ENCODE data around the gene C15orf39. TPM values are rescaled to one million over a fixed set of nuclear protein-coding genes. Genes with fewer than 3 reads are reported as not detected.

C15orf39 gene
- total and polyA plus RNA-seq, 2 of the 13 experiments (the other 11 are each of a cell fraction or from before 2014, with no cell fraction given), result 6.2 to 13.5 TPM

DNA sequence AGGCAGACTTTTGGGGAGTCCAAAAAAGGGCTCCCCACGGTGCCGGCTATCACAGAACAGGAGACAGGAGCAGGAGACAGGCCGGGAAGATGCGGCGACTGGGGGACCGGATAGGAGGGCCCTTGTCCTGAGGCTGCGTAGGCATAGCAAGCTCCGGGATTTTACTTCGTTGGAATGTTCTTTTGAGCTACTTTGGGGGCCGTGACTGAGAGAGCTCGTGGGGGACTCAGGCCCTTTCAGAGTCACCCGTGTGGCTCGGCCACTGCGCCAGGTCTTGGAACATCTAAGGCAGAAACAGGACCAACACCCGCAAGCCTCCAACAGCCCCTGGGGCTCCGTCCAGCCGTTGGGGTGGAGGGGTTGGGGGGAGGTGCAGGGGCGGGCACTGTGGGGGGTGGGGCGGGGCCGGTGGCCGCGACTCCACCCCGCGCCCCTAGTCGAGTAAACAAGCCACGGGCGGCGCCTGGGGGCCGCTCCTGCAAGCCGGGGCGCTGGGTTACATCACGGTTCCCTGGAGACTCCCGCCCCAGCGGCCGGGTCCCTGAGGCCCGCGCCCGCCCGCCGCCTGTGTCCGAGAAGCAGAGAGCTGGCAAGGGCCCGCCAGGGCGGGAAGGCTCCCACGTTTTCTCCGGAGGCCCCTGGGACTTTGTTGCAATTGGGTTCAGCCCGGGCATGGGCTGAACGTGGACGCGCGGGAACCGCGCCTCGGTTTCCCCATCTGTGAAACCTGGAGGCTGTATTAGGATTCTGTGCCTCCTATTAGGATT is 23.3 kb upstream of the C15orf39 start (continued):
- TF ChIP-seq, protein P1, sequence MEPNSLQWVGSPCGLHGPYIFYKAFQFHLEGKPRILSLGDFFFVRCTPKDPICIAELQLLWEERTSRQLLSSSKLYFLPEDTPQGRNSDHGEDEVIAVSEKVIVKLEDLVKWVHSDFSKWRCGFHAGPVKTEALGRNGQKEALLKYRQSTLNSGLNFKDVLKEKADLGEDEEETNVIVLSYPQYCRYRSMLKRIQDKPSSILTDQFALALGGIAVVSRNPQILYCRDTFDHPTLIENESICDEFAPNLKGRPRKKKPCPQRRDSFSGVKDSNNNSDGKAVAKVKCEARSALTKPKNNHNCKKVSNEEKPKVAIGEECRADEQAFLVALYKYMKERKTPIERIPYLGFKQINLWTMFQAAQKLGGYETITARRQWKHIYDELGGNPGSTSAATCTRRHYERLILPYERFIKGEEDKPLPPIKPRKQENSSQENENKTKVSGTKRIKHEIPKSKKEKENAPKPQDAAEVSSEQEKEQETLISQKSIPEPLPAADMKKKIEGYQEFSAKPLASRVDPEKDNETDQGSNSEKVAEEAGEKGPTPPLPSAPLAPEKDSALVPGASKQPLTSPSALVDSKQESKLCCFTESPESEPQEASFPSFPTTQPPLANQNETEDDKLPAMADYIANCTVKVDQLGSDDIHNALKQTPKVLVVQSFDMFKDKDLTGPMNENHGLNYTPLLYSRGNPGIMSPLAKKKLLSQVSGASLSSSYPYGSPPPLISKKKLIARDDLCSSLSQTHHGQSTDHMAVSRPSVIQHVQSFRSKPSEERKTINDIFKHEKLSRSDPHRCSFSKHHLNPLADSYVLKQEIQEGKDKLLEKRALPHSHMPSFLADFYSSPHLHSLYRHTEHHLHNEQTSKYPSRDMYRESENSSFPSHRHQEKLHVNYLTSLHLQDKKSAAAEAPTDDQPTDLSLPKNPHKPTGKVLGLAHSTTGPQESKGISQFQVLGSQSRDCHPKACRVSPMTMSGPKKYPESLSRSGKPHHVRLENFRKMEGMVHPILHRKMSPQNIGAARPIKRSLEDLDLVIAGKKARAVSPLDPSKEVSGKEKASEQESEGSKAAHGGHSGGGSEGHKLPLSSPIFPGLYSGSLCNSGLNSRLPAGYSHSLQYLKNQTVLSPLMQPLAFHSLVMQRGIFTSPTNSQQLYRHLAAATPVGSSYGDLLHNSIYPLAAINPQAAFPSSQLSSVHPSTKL (CRISPR knock-in tag; IDR thresholded peaks at IDR 0.05), result peak; percentile 50; the same call in 1 of the 2 replicates
- TF ChIP-seq SYNCRIP (IDR thresholded peaks at IDR 0.05; ENCODE audit: insufficient read depth, low read depth, low read length) (no peak), POLR2A (IDR thresholded peaks at IDR 0.05; ENCODE audit: insufficient read depth in 1 of 2, low read depth in 2 of 2, low read length in 2 of 2) (peak in 1 of 2 experiments; percentile 47; a peak in 2 of 4 replicates), YY1 (IDR thresholded peaks at IDR 0.05; ENCODE audit: insufficient read depth, insufficient replicate concordance, low read depth, low read length) (peak; percentile 33), SALL2 (CRISPR knock-in tag; IDR thresholded peaks at IDR 0.05) (peak; percentile 55; the same call in 1 of the 2 replicates), RFX3 (CRISPR knock-in tag; IDR thresholded peaks at IDR 0.05) (no peak), MAZ (IDR thresholded peaks at IDR 0.05; ENCODE audit: borderline replicate concordance, low read depth, low read length) (peak; percentile 34; the same call in 1 of the 2 replicates), MAZ (CRISPR knock-in tag; IDR thresholded peaks at IDR 0.05; ENCODE audit: low read depth) (peak; percentile 84), SP4 (CRISPR knock-in tag; IDR thresholded peaks at IDR 0.05) (peak; percentile 65; the same call in 1 of the 2 replicates), POLR2G (IDR thresholded peaks at IDR 0.05; ENCODE audit: low read depth, low read length) (peak; percentile 46; the same call in 1 of the 2 replicates)
- TF ChIP-seq, protein P2, sequence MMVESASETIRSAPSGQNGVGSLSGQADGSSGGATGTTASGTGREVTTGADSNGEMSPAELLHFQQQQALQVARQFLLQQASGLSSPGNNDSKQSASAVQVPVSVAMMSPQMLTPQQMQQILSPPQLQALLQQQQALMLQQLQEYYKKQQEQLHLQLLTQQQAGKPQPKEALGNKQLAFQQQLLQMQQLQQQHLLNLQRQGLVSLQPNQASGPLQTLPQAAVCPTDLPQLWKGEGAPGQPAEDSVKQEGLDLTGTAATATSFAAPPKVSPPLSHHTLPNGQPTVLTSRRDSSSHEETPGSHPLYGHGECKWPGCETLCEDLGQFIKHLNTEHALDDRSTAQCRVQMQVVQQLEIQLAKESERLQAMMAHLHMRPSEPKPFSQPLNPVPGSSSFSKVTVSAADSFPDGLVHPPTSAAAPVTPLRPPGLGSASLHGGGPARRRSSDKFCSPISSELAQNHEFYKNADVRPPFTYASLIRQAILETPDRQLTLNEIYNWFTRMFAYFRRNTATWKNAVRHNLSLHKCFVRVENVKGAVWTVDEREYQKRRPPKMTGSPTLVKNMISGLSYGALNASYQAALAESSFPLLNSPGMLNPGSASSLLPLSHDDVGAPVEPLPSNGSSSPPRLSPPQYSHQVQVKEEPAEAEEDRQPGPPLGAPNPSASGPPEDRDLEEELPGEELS (CRISPR knock-in tag; IDR thresholded peaks at IDR 0.05), result peak; percentile 65; the same call in 1 of the 2 replicates
- TF ChIP-seq, protein P3, sequence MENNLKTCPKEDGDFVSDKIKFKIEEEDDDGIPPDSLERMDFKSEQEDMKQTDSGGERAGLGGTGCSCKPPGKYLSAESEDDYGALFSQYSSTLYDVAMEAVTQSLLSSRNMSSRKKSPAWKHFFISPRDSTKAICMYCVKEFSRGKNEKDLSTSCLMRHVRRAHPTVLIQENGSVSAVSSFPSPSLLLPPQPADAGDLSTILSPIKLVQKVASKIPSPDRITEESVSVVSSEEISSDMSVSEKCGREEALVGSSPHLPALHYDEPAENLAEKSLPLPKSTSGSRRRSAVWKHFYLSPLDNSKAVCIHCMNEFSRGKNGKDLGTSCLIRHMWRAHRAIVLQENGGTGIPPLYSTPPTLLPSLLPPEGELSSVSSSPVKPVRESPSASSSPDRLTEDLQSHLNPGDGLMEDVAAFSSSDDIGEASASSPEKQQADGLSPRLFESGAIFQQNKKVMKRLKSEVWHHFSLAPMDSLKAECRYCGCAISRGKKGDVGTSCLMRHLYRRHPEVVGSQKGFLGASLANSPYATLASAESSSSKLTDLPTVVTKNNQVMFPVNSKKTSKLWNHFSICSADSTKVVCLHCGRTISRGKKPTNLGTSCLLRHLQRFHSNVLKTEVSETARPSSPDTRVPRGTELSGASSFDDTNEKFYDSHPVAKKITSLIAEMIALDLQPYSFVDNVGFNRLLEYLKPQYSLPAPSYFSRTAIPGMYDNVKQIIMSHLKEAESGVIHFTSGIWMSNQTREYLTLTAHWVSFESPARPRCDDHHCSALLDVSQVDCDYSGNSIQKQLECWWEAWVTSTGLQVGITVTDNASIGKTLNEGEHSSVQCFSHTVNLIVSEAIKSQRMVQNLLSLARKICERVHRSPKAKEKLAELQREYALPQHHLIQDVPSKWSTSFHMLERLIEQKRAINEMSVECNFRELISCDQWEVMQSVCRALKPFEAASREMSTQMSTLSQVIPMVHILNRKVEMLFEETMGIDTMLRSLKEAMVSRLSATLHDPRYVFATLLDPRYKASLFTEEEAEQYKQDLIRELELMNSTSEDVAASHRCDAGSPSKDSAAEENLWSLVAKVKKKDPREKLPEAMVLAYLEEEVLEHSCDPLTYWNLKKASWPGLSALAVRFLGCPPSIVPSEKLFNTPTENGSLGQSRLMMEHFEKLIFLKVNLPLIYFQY (CRISPR knock-in tag; IDR thresholded peaks at IDR 0.05; ENCODE audit: borderline replicate concordance), result no peak
- TF ChIP-seq, protein P4, sequence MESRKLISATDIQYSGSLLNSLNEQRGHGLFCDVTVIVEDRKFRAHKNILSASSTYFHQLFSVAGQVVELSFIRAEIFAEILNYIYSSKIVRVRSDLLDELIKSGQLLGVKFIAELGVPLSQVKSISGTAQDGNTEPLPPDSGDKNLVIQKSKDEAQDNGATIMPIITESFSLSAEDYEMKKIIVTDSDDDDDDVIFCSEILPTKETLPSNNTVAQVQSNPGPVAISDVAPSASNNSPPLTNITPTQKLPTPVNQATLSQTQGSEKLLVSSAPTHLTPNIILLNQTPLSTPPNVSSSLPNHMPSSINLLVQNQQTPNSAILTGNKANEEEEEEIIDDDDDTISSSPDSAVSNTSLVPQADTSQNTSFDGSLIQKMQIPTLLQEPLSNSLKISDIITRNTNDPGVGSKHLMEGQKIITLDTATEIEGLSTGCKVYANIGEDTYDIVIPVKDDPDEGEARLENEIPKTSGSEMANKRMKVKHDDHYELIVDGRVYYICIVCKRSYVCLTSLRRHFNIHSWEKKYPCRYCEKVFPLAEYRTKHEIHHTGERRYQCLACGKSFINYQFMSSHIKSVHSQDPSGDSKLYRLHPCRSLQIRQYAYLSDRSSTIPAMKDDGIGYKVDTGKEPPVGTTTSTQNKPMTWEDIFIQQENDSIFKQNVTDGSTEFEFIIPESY (CRISPR knock-in tag; IDR thresholded peaks at IDR 0.05), result no peak
- TF ChIP-seq, protein P5, sequence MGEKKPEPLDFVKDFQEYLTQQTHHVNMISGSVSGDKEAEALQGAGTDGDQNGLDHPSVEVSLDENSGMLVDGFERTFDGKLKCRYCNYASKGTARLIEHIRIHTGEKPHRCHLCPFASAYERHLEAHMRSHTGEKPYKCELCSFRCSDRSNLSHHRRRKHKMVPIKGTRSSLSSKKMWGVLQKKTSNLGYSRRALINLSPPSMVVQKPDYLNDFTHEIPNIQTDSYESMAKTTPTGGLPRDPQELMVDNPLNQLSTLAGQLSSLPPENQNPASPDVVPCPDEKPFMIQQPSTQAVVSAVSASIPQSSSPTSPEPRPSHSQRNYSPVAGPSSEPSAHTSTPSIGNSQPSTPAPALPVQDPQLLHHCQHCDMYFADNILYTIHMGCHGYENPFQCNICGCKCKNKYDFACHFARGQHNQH (CRISPR knock-in tag; IDR thresholded peaks at IDR 0.05), result 0 out of 2 replicates have a peak, but pooled peaks have one; percentile 39

Measured in HepG2 (cell line).